GM12865 (cell line): ENCODE data around the gene CADM2.

ENCODE experiments used
- DNase-seq: peaks from one replicate; pipeline ENCODE4 v3.0.0; 2010; ENCODE audit warnings: low read depth
- H3K4me3 ChIP-seq: 2 replicates; pipeline ENCODE4 v1.5.1; 2011; ENCODE audit warnings: mild to moderate bottlenecking, low read depth, low read length, control low read depth
- CTCF ChIP-seq: IDR thresholded peaks from 2 replicates; pipeline ENCODE4 v1.5.1; 2011; ENCODE audit warnings: low read length, control low read depth, low read depth, inconsistent platforms; ENCODE audit not compliant: insufficient read depth; ENCODE audit errors: missing control alignments

The CADM2 gene

GRCh38 chr3:85068911-85069310 is 110.1 kb downstream of the CADM2 start:
- TF ChIP-seq CTCF: no peak
- no peak for DNase-seq
- H3K4me3 ChIP-seq: no peak overlapping the region

DNA sequence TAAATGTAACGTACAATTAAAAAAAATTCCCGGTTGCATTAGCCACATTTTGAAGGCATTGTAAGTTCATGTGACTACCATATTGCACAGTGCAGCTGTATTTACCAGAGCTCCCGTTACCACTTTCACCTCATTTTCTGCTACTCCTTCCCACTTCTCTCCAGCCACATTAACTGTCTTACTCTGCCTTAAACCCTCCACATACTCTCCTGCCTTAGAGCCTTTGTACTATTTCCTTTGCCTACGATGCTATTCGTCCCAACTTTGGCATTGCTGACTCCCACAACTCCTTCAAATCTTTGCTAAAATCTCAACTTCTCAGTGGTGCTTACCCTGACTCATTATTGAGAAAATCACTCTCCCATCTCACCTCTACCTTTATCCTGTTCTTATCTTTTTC is 115.2 kb downstream of the CADM2 start:
- H3K4me3 ChIP-seq: no peak overlapping the region
- DNase-seq: no peak
- TF ChIP-seq CTCF: no peak

DNA sequence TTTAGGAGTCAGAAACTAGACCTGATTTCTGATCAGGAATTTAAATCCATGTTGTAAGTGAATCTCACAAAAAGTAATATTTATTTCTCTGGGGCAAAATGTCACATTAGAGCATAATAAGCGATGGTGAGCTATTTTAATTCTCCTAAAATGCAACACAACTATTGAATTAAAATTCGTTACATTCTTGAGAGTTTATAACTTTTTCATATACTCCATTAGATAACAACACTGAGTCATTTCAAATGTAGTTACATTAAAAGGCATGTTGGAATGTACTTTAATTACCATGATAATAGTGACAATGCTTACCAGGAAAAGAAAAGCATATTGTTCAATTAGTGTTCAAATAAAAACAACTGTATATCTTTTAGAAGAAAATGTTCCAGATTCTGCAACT is 116.9 kb downstream of the CADM2 start:
- no peak for TF ChIP-seq CTCF
- H3K4me3 ChIP-seq: no peak overlapping the region
- no peak for DNase-seq

- H3K4me3 ChIP-seq: no peak overlapping the region
- no peak for TF ChIP-seq CTCF
- DNase-seq: no peak
These were observed 118.2 kb downstream of the CADM2 start for GRCh38 chr3:85077018-85077417.

GRCh38 chr3:85081191-85081906 is 122.6 kb downstream of the CADM2 start:
- H3K4me3 ChIP-seq: no peak overlapping the region
- TF ChIP-seq CTCF: no peak
- DNase-seq: no peak

DNA sequence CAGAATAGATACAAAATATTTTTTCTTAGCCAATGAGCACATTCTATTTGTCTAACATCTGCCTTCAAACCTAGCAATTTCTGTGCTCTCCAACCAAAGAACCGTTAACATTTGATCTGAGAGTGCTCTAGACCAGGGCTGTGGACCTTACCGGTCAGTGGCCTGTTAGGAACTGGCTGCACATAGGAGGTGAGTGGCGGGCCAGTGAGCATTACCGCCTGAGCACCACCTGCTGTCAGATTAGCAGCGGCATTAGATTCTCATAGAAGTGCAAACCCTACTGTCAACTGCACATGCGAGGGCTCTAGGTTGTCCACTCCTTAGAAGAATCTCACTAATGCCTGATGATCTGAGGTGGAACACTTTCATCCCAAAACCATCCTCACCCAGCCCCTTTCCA is 131.7 kb downstream of the CADM2 start:
- H3K4me3 ChIP-seq: no peak overlapping the region
- DNase-seq: no peak
- TF ChIP-seq CTCF: no peak

- no peak for DNase-seq
- no peak overlapping the region for H3K4me3 ChIP-seq
- TF ChIP-seq CTCF: no peak
These were observed 141.5 kb downstream of the CADM2 start for GRCh38 chr3:85100316-85100715.
